ENCODE measurements around the gene DENND4B.
A peak's percentile ranks its signal among the peaks of the same experiment; 100 is the strongest.

DENND4B gene

GRCh38 chr1:153945795-153946621, 510 bp downstream of the DENND4B start:
- Histone ChIP-seq H3K27ac (ENCODE audit: insufficient read depth, low read length, poor library complexity, severe bottlenecking) (peak overlapping the region; percentile 77), H3K36me3 (ENCODE audit: control insufficient read depth, insufficient read depth, low read length) (peaks cover 52% of the 10 kb centered on the region)
- DNase-seq: peak; percentile 72

DNA sequence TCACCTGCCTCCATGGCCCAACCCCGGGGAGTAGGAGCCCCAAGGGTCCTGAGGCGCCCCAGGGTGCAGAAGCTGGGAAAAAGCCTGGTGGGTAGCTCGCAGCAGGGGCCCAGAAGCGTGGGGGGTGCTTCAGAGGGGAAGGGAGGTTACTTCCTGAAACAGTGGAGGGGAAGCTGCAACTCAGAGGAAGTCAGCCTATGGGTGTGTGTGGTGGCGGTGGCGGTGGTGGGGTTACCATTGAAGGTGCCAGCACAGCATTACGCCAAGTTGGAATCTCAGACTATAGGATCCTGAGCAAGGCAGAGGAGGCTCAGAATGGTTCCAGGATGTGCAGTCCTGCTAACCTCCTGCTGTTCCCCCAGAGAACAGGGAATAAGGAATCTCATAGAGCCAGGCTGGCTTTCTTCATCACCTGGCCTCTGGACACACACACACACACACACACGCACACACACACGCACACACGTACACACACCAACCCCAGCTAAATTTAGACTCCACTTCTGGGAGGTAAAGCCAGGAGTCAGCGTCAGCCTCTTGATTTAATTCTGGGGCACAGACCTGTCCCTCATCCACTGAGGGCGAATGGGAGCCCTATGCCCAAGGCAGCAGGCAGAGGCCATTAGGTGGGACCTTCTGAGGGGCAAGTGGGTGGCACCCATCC, 1.3 kb downstream of the DENND4B start:
- H3K36me3 ChIP-seq (ENCODE audit: control insufficient read depth, insufficient read depth, low read length): peaks cover 52% of the 10 kb centered on the region
- peaks cover 25% of the 10 kb centered on the region for H3K4me1 ChIP-seq (ENCODE audit: control insufficient read depth, insufficient read depth, low read length, poor library complexity, severe bottlenecking)
- no peaks in the 10 kb centered on the region for H3K9me3 ChIP-seq (ENCODE audit: control insufficient read depth, low read length)
- DNase-seq: peak; percentile 73 to 77 (median 75)
- peak overlapping the region; percentile 77 for H3K27ac ChIP-seq (ENCODE audit: insufficient read depth, low read length, poor library complexity, severe bottlenecking)
- H3K4me3 ChIP-seq (ENCODE audit: insufficient read depth, low read depth, low read length, poor library complexity, severe bottlenecking): peak overlapping the region; percentile 79
- H3K27me3 ChIP-seq (replicated peaks; ENCODE audit: control insufficient read depth, insufficient read depth, low read length, poor library complexity, severe bottlenecking): no peaks in the 10 kb centered on the region

More at GRCh38 chr1:153945795-153946621, 510 bp downstream of the DENND4B start:
- Histone ChIP-seq H3K9me3 (ENCODE audit: control insufficient read depth, low read length) (no peaks in the 10 kb centered on the region), H3K4me1 (ENCODE audit: control insufficient read depth, insufficient read depth, low read length, poor library complexity, severe bottlenecking) (peaks cover 25% of the 10 kb centered on the region), H3K27me3 (replicated peaks; ENCODE audit: control insufficient read depth, insufficient read depth, low read length, poor library complexity, severe bottlenecking) (no peaks in the 10 kb centered on the region), H3K4me3 (ENCODE audit: insufficient read depth, low read depth, low read length, poor library complexity, severe bottlenecking) (peak overlapping the region; percentile 79)

GRCh38 chr1:153944827-153945117, 1.7 kb downstream of the DENND4B start:
- Histone ChIP-seq H3K36me3 (ENCODE audit: control insufficient read depth, insufficient read depth, low read length) (peaks cover 52% of the 10 kb centered on the region), H3K9me3 (ENCODE audit: control insufficient read depth, low read length) (no peaks in the 10 kb centered on the region), H3K27ac (ENCODE audit: insufficient read depth, low read length, poor library complexity, severe bottlenecking) (peak overlapping the region; percentile 77), H3K27me3 (replicated peaks; ENCODE audit: control insufficient read depth, insufficient read depth, low read length, poor library complexity, severe bottlenecking) (no peaks in the 10 kb centered on the region), H3K4me3 (ENCODE audit: insufficient read depth, low read depth, low read length, poor library complexity, severe bottlenecking) (peak overlapping the region; percentile 79), H3K4me1 (ENCODE audit: control insufficient read depth, insufficient read depth, low read length, poor library complexity, severe bottlenecking) (peaks cover 25% of the 10 kb centered on the region)
- DNase-seq: no peak

- peak overlapping the region; percentile 77 for H3K27ac ChIP-seq (ENCODE audit: insufficient read depth, low read length, poor library complexity, severe bottlenecking)
- H3K27me3 ChIP-seq (replicated peaks; ENCODE audit: control insufficient read depth, insufficient read depth, low read length, poor library complexity, severe bottlenecking): no peaks in the 10 kb centered on the region
- H3K4me1 ChIP-seq (ENCODE audit: control insufficient read depth, insufficient read depth, low read length, poor library complexity, severe bottlenecking): peaks cover 25% of the 10 kb centered on the region
- H3K36me3 ChIP-seq (ENCODE audit: control insufficient read depth, insufficient read depth, low read length): peaks cover 56% of the 10 kb centered on the region
- peak overlapping the region; percentile 79 for H3K4me3 ChIP-seq (ENCODE audit: insufficient read depth, low read depth, low read length, poor library complexity, severe bottlenecking)
- DNase-seq: no peak
- no peaks in the 10 kb centered on the region for H3K9me3 ChIP-seq (ENCODE audit: control insufficient read depth, low read length)
Observed at GRCh38 chr1:153944005-153944826, 2.3 kb downstream of the DENND4B start.

- H3K9me3 ChIP-seq (ENCODE audit: control insufficient read depth, low read length): no peaks in the 10 kb centered on the region
- peak overlapping the region; percentile 27 for H3K27ac ChIP-seq (ENCODE audit: insufficient read depth, low read length, poor library complexity, severe bottlenecking)
- peaks cover 25% of the 10 kb centered on the region for H3K4me1 ChIP-seq (ENCODE audit: control insufficient read depth, insufficient read depth, low read length, poor library complexity, severe bottlenecking)
- peaks cover 50% of the 10 kb centered on the region for H3K36me3 ChIP-seq (ENCODE audit: control insufficient read depth, insufficient read depth, low read length)
- no peak overlapping the region for H3K4me3 ChIP-seq (ENCODE audit: insufficient read depth, low read depth, low read length, poor library complexity, severe bottlenecking)
- no peak for DNase-seq
- H3K27me3 ChIP-seq (replicated peaks; ENCODE audit: control insufficient read depth, insufficient read depth, low read length, poor library complexity, severe bottlenecking): no peaks in the 10 kb centered on the region
Observed at GRCh38 chr1:153942766-153943549, 3.6 kb downstream of the DENND4B start.

DNA sequence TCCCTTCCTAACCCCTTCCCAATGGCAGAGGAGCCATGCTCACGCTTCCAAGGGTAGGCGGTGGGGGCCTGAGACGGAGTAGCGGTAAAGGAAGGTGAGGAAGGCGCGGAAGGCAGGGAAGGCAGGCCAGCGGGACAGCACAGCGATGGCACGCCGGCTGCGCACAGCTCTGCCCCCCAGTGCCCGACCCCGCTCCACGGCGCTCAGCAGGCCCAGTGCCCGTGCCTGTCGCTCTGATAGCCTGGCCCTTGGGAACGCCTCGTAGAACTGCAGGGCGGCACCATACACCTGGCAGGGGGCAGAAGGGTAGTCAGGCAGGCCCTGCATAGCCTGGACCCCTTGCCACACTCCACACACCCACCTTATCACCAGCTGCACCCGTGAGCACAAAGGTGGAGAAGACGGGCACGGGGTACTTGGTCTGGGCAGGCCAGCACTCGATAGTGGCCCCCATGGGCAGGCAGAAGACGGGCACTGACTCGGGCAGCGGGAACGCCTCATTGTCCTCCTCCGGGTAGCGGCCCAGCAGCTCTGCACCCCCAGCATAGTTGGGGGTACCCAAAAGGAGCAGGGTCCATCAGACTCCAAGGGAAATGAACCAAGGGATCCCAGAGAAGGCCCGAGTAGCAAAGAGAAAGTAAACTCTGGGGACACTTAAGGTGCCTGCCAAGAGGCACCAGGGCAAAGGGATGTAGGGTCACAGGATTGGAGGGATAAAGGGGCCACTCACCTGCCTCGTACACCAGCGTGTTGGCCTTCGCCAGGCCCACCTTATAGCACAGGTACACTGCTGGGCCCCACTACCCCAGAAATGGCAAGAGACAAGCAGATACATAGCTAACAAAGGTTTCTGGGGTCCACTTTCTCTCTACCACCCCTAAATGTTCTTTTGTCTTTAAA, 4.4 kb downstream of the DENND4B start:
- Histone ChIP-seq H3K36me3 (ENCODE audit: control insufficient read depth, insufficient read depth, low read length) (peaks cover 55% of the 10 kb centered on the region), H3K27ac (ENCODE audit: insufficient read depth, low read length, poor library complexity, severe bottlenecking) (no peak overlapping the region), H3K4me3 (ENCODE audit: insufficient read depth, low read depth, low read length, poor library complexity, severe bottlenecking) (no peak overlapping the region), H3K27me3 (replicated peaks; ENCODE audit: control insufficient read depth, insufficient read depth, low read length, poor library complexity, severe bottlenecking) (no peaks in the 10 kb centered on the region), H3K9me3 (ENCODE audit: control insufficient read depth, low read length) (no peaks in the 10 kb centered on the region), H3K4me1 (ENCODE audit: control insufficient read depth, insufficient read depth, low read length, poor library complexity, severe bottlenecking) (peaks cover 25% of the 10 kb centered on the region)
- no peak for DNase-seq

DNA sequence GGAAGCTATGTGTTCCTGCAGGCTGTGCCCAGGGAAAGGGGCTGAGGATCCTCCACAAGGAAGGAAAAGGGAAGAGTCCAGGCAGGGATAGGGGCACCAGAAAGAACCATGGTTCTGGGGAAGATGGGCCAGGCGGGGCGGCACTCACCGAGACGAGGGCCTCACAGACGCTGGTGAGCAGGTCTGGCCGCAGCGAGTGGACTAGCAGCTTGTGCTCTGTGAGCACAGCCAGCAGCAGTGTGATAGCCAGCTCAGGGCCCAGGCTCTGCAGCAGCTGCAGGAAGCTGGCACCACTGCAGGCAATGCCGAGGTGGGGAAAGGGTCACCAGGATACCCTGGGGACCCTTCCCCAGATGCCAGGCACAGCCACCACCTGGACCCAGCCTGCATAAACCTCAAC, 5.8 kb downstream of the DENND4B start:
- Histone ChIP-seq H3K9me3 (ENCODE audit: control insufficient read depth, low read length) (no peaks in the 10 kb centered on the region), H3K27ac (ENCODE audit: insufficient read depth, low read length, poor library complexity, severe bottlenecking) (no peak overlapping the region), H3K36me3 (ENCODE audit: control insufficient read depth, insufficient read depth, low read length) (peaks cover 68% of the 10 kb centered on the region), H3K27me3 (replicated peaks; ENCODE audit: control insufficient read depth, insufficient read depth, low read length, poor library complexity, severe bottlenecking) (no peaks in the 10 kb centered on the region), H3K4me3 (ENCODE audit: insufficient read depth, low read depth, low read length, poor library complexity, severe bottlenecking) (no peak overlapping the region), H3K4me1 (ENCODE audit: control insufficient read depth, insufficient read depth, low read length, poor library complexity, severe bottlenecking) (peaks cover 21% of the 10 kb centered on the region)
- DNase-seq: no peak

DNA sequence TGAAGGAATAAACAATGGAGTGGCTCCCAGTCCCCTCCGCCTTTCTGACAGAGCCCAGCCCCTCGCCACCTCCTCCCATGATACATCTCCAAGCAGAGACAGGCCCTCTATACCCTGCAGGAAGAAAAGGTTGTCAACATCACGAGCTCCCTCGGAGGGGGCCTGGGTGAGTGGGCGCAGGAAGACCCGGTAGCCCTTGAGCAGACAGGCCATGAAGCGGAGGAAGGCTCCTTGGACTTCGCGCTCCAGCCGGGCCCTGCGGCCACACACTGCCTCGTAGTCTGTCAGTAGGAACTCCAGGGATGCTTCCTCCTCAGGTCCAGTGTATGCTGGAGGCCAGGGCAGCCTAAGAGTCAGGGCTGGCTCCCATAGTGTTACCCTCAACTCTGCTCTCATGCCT, 7.0 kb downstream of the DENND4B start:
- H3K4me1 ChIP-seq (ENCODE audit: control insufficient read depth, insufficient read depth, low read length, poor library complexity, severe bottlenecking): peaks cover 18% of the 10 kb centered on the region
- DNase-seq: no peak
- H3K9me3 ChIP-seq (ENCODE audit: control insufficient read depth, low read length): no peaks in the 10 kb centered on the region
- H3K27me3 ChIP-seq (replicated peaks; ENCODE audit: control insufficient read depth, insufficient read depth, low read length, poor library complexity, severe bottlenecking): no peaks in the 10 kb centered on the region
- no peak overlapping the region for H3K4me3 ChIP-seq (ENCODE audit: insufficient read depth, low read depth, low read length, poor library complexity, severe bottlenecking)
- no peak overlapping the region for H3K27ac ChIP-seq (ENCODE audit: insufficient read depth, low read length, poor library complexity, severe bottlenecking)
- H3K36me3 ChIP-seq (ENCODE audit: control insufficient read depth, insufficient read depth, low read length): peaks cover 80% of the 10 kb centered on the region

GRCh38 chr1:153938996-153939395, 7.5 kb downstream of the DENND4B start:
- no peak overlapping the region for H3K4me3 ChIP-seq (ENCODE audit: insufficient read depth, low read depth, low read length, poor library complexity, severe bottlenecking)
- H3K36me3 ChIP-seq (ENCODE audit: control insufficient read depth, insufficient read depth, low read length): peaks cover 85% of the 10 kb centered on the region
- no peaks in the 10 kb centered on the region for H3K27me3 ChIP-seq (replicated peaks; ENCODE audit: control insufficient read depth, insufficient read depth, low read length, poor library complexity, severe bottlenecking)
- H3K9me3 ChIP-seq (ENCODE audit: control insufficient read depth, low read length): no peaks in the 10 kb centered on the region
- H3K4me1 ChIP-seq (ENCODE audit: control insufficient read depth, insufficient read depth, low read length, poor library complexity, severe bottlenecking): peaks cover 14% of the 10 kb centered on the region
- no peak for DNase-seq
- H3K27ac ChIP-seq (ENCODE audit: insufficient read depth, low read length, poor library complexity, severe bottlenecking): no peak overlapping the region
